ENCODE data around the gene FCF1.

Gene FCF1

DNA sequence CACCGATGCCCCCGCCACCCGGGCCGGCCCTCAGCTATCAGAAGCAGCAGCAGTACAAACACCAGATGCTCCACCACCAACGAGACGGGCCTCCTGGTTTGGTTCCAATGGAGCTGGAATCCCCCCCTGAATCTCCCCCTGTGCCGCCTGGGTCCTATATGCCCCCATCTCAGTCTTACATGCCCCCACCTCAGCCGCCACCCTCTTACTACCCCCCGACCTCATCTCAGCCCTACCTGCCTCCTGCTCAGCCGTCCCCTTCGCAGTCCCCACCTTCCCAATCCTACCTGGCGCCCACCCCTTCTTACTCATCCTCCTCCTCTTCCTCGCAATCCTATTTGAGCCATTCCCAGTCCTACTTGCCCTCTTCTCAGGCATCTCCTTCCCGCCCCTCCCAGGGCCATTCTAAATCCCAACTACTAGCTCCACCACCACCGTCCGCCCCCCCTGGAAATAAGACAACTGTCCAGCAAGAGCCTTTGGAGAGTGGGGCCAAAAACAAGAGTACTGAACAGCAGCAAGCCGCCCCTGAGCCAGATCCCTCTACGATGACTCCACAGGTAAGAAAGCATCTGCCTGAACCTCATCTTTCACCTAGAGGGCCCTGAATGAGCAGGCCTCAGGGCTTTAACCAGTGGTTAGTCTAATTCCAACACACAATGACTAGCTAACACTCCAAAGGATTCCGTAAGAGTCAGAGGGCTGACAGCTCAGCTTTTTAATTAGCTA is 51.0 kb downstream of the FCF1 start:
- Histone ChIP-seq H3K4me3 (ENCODE audit: low read length in 2 of 2) (peak overlapping the region; percentile 72 to 88), H3K27ac (ENCODE audit: low read length) (peak overlapping the region; percentile 80), H3K9ac (ENCODE audit: low read length in 2 of 2) (peak overlapping the region; percentile 88 to 93), H3K9me3 (ENCODE audit: control insufficient read depth in 2 of 2, low read length in 2 of 2) (no peaks in the 10 kb centered on the region), H3K4me1 (ENCODE audit: control insufficient read depth, insufficient read depth, low read length) (peaks cover 2% of the 10 kb centered on the region), H3K36me3 (ENCODE audit: control insufficient read depth in 2 of 2, insufficient read depth in 2 of 2, low read length in 2 of 2) (no peaks in the 10 kb centered on the region), H3K27me3 (ENCODE audit: control insufficient read depth in 1 of 2, insufficient read depth in 2 of 2, low read length in 2 of 2) (no peaks in the 10 kb centered on the region)

DNA sequence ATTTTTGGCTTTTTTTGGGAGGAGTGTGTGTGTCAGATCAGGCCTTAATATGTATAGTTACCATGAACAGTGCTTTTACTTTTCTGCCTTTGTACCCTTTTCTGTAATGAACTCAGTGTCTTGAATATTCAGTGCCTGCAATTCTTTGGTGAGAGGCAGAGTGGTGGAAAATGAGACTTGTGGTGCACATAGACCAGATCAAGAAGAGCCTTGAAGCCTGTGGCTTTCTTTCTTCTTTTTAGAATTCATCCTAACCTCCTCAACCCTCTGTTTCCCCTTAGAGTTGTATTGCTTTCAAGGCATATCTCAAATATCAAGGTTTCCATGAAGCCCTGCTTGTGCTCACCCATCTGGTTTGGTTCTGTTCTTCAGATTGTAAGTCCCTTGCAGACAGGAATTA is 52.8 kb downstream of the FCF1 start:
- no peak overlapping the region for H3K27ac ChIP-seq (ENCODE audit: low read length)
- H3K36me3 ChIP-seq (ENCODE audit: control insufficient read depth in 2 of 2, insufficient read depth in 2 of 2, low read length in 2 of 2): no peaks in the 10 kb centered on the region
- no peaks in the 10 kb centered on the region for H3K27me3 ChIP-seq (ENCODE audit: control insufficient read depth in 1 of 2, insufficient read depth in 2 of 2, low read length in 2 of 2)
- H3K4me1 ChIP-seq (ENCODE audit: control insufficient read depth, insufficient read depth, low read length): peaks cover 2% of the 10 kb centered on the region
- peak overlapping the region in 1 of 2 donors; percentile 93 for H3K9ac ChIP-seq (ENCODE audit: low read length in 2 of 2)
- H3K4me3 ChIP-seq (ENCODE audit: low read length in 2 of 2): peak overlapping the region; percentile 1 to 88
- no peaks in the 10 kb centered on the region for H3K9me3 ChIP-seq (ENCODE audit: control insufficient read depth in 2 of 2, low read length in 2 of 2)

DNA sequence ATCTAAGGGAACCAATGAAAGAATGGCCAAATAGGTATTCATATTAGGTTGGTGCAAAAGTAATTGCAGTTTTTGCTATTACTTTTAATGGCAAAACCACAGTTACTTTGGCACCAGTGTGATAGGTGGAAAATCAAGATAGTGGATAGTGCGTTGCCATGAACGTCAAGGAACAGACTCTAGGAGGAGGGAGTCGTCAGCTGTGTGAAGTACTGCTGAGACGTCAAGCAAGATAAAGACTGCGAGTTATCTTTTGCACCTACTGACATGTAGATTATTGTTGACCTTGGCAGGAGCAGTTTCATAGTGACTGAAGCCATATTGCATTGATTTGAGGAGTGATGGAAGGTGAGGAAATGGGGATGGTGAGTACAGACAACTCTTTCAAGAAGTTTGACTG is 58.5 kb downstream of the FCF1 start:
- no peak overlapping the region for H3K9ac ChIP-seq (ENCODE audit: low read length in 2 of 2)
- H3K4me3 ChIP-seq (ENCODE audit: low read length in 2 of 2): no peak overlapping the region
- no peaks in the 10 kb centered on the region for H3K36me3 ChIP-seq (ENCODE audit: control insufficient read depth in 2 of 2, insufficient read depth in 2 of 2, low read length in 2 of 2)
- H3K9me3 ChIP-seq (ENCODE audit: control insufficient read depth in 2 of 2, low read length in 2 of 2): no peaks in the 10 kb centered on the region
- H3K27ac ChIP-seq (ENCODE audit: low read length): no peak overlapping the region
- no peaks in the 10 kb centered on the region for H3K27me3 ChIP-seq (ENCODE audit: control insufficient read depth in 1 of 2, insufficient read depth in 2 of 2, low read length in 2 of 2)
- no peaks in the 10 kb centered on the region for H3K4me1 ChIP-seq (ENCODE audit: control insufficient read depth, insufficient read depth, low read length)

- Histone ChIP-seq H3K4me3 (ENCODE audit: low read length in 2 of 2) (no peak overlapping the region), H3K4me1 (ENCODE audit: control insufficient read depth, insufficient read depth, low read length) (no peaks in the 10 kb centered on the region), H3K36me3 (ENCODE audit: control insufficient read depth in 2 of 2, insufficient read depth in 2 of 2, low read length in 2 of 2) (peaks cover 32 to 37% of the 10 kb centered on the region in 2 donors), H3K9me3 (ENCODE audit: control insufficient read depth in 2 of 2, low read length in 2 of 2) (no peaks in the 10 kb centered on the region), H3K9ac (ENCODE audit: low read length in 2 of 2) (no peak overlapping the region), H3K27me3 (ENCODE audit: control insufficient read depth in 1 of 2, insufficient read depth in 2 of 2, low read length in 2 of 2) (no peaks in the 10 kb centered on the region), H3K27ac (ENCODE audit: low read length) (no peak overlapping the region)
Observed at GRCh38 chr14:74784634-74785033, 71.7 kb downstream of the FCF1 start.

GRCh38 chr14:74785056-74785613 is 72.2 kb downstream of the FCF1 start:
- no peaks in the 10 kb centered on the region for H3K27me3 ChIP-seq (ENCODE audit: control insufficient read depth in 1 of 2, insufficient read depth in 2 of 2, low read length in 2 of 2)
- no peak overlapping the region for H3K9ac ChIP-seq (ENCODE audit: low read length in 2 of 2)
- H3K4me3 ChIP-seq (ENCODE audit: low read length in 2 of 2): no peak overlapping the region
- H3K36me3 ChIP-seq (ENCODE audit: control insufficient read depth in 2 of 2, insufficient read depth in 2 of 2, low read length in 2 of 2): peaks cover 32 to 34% of the 10 kb centered on the region in 2 donors
- H3K9me3 ChIP-seq (ENCODE audit: control insufficient read depth in 2 of 2, low read length in 2 of 2): no peaks in the 10 kb centered on the region
- H3K27ac ChIP-seq (ENCODE audit: low read length): no peak overlapping the region
- H3K4me1 ChIP-seq (ENCODE audit: control insufficient read depth, insufficient read depth, low read length): no peaks in the 10 kb centered on the region

GRCh38 chr14:74786796-74787315 is 73.9 kb downstream of the FCF1 start:
- Histone ChIP-seq H3K9ac (ENCODE audit: low read length in 2 of 2) (no peak overlapping the region), H3K9me3 (ENCODE audit: control insufficient read depth in 2 of 2, low read length in 2 of 2) (no peaks in the 10 kb centered on the region), H3K27ac (ENCODE audit: low read length) (no peak overlapping the region), H3K4me3 (ENCODE audit: low read length in 2 of 2) (no peak overlapping the region), H3K4me1 (ENCODE audit: control insufficient read depth, insufficient read depth, low read length) (no peaks in the 10 kb centered on the region), H3K27me3 (ENCODE audit: control insufficient read depth in 1 of 2, insufficient read depth in 2 of 2, low read length in 2 of 2) (no peaks in the 10 kb centered on the region), H3K36me3 (ENCODE audit: control insufficient read depth in 2 of 2, insufficient read depth in 2 of 2, low read length in 2 of 2) (peaks cover 19 to 20% of the 10 kb centered on the region in 2 donors)

Measured in stomach smooth muscle (tissue), 2 donors.